GM23338 (cell line): ENCODE data around the gene ANGPTL7.

Experiments
- CREB1 ChIP-seq: fragments of 250-450 bp; sonication (Bioruptor Pico); IDR thresholded peaks from 2 replicates; pipeline ENCODE4 v1.5.0; 2020; ENCODE audit warnings: low read depth, mild to moderate bottlenecking, moderate library complexity
- CTCF ChIP-seq, 2 experiments: fragments of 200-600 bp in 1 of 2; sonication (generic) in 1 of 2; conservative IDR thresholded peaks; 2 replicates each; pipeline versions ENCODE4 v1.5.1 to v1.6.1; 2016 to 2017; ENCODE audit warnings: antibody characterized with exemption in 2 of 2, low read depth in 2 of 2, mild to moderate bottlenecking in 2 of 2, moderate library complexity in 1 of 2
- EZH2 ChIP-seq: fragments of 200-600 bp; sonication (generic); IDR thresholded peaks from one replicate; pipeline ENCODE4 v1.8.0; 2017; ENCODE audit warnings: antibody characterized with exemption, mild to moderate bottlenecking, low read depth; ENCODE audit not compliant: unreplicated experiment
- EZH2phosphoT487 ChIP-seq: fragments of 200-600 bp; sonication (generic); IDR thresholded peaks from one replicate; pipeline ENCODE4 v1.8.1; 2018; ENCODE audit warnings: antibody characterized with exemption; ENCODE audit not compliant: unreplicated experiment
- JUNB ChIP-seq: IDR thresholded peaks from one replicate; pipeline ENCODE4 v1.6.1; 2016; ENCODE audit warnings: antibody characterized with exemption; ENCODE audit not compliant: unreplicated experiment
- POLR2AphosphoS5 ChIP-seq: IDR thresholded peaks from 2 replicates; pipeline ENCODE4 v1.6.1; 2016; ENCODE audit warnings: antibody characterized with exemption, low read depth
- ZNF114 ChIP-seq: fragments of 250-450 bp; sonication (Bioruptor Pico); IDR thresholded peaks from 2 replicates; pipeline ENCODE4 v1.5.0; 2020; ENCODE audit warnings: mild to moderate bottlenecking, moderate library complexity
- ZNF331 ChIP-seq: fragments of 250-450 bp; sonication (Bioruptor Pico); IDR thresholded peaks from 2 replicates; pipeline ENCODE4 v1.5.0; 2020; ENCODE audit warnings: low read depth, mild to moderate bottlenecking, moderate library complexity
- TF ChIP-seq, protein P1 (sequence below): IDR thresholded peaks from one replicate; pipeline ENCODE4 v1.6.1; 2018; ENCODE audit warnings: antibody characterized with exemption; ENCODE audit not compliant: unreplicated experiment
- TF ChIP-seq, protein P2 (sequence below): IDR thresholded peaks from 2 replicates; pipeline ENCODE4 v1.6.1; 2016; ENCODE audit warnings: antibody characterized with exemption

DNA sequence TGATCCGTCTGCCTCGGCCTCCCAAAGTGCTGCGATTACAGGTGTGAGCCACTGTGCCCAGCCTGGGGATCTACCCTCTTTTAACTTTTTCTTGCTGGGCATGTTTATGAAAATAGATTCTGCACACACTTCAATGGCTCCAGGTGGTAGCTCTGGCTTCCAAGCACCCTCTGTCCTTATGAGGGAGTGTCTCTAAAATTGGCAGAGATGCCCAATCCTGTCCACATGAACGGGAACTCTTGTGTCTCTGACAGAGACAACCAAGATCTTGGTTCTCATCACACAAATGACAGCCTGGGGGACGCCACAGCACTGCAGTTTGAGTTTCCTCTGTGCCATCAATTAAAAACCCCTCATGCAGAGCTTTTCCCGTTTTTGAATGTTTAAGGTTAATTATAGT, 43.4 kb upstream of the ANGPTL7 start:
- TF ChIP-seq CTCF (conservative IDR thresholded peaks at IDR 0.05; ENCODE audit: low read depth in 2 of 2) (no peak), POLR2AphosphoS5 (no peak), EZH2 (no peak), CREB1 (CRISPR knock-in tag) (no peak), EZH2phosphoT487 (no peak), ZNF331 (CRISPR knock-in tag) (no peak), JUNB (no peak), ZNF114 (no peak)
- TF ChIP-seq, protein P1, sequence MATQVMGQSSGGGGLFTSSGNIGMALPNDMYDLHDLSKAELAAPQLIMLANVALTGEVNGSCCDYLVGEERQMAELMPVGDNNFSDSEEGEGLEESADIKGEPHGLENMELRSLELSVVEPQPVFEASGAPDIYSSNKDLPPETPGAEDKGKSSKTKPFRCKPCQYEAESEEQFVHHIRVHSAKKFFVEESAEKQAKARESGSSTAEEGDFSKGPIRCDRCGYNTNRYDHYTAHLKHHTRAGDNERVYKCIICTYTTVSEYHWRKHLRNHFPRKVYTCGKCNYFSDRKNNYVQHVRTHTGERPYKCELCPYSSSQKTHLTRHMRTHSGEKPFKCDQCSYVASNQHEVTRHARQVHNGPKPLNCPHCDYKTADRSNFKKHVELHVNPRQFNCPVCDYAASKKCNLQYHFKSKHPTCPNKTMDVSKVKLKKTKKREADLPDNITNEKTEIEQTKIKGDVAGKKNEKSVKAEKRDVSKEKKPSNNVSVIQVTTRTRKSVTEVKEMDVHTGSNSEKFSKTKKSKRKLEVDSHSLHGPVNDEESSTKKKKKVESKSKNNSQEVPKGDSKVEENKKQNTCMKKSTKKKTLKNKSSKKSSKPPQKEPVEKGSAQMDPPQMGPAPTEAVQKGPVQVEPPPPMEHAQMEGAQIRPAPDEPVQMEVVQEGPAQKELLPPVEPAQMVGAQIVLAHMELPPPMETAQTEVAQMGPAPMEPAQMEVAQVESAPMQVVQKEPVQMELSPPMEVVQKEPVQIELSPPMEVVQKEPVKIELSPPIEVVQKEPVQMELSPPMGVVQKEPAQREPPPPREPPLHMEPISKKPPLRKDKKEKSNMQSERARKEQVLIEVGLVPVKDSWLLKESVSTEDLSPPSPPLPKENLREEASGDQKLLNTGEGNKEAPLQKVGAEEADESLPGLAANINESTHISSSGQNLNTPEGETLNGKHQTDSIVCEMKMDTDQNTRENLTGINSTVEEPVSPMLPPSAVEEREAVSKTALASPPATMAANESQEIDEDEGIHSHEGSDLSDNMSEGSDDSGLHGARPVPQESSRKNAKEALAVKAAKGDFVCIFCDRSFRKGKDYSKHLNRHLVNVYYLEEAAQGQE = no peak
- TF ChIP-seq, protein P2, sequence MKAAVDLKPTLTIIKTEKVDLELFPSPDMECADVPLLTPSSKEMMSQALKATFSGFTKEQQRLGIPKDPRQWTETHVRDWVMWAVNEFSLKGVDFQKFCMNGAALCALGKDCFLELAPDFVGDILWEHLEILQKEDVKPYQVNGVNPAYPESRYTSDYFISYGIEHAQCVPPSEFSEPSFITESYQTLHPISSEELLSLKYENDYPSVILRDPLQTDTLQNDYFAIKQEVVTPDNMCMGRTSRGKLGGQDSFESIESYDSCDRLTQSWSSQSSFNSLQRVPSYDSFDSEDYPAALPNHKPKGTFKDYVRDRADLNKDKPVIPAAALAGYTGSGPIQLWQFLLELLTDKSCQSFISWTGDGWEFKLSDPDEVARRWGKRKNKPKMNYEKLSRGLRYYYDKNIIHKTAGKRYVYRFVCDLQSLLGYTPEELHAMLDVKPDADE = no peak
